Right lobe of liver (tissue), 4 donors: Measurements from ENCODE around the gene CSTB.

Experiments used
- POLR2A ChIP-seq: fragments of 450-650 bp; IDR thresholded peaks from one replicate; pipeline ENCODE4 v1.6.1; 2017; ENCODE audit warnings: antibody characterized with exemption, mild to moderate bottlenecking
- TF ChIP-seq, protein P1 (sequence below), 4 donors: fragments of 200-600 bp in 3 of 4; fragments of 450-650 bp in 1 of 4; IDR thresholded peaks; one replicate each; pipeline versions ENCODE4 v1.5.1 to v1.8.0; 2016 to 2022; ENCODE audit warnings: antibody characterized with exemption in 4 of 4, mild to moderate bottlenecking in 2 of 4
- donor health status: DM: no; HTN: no; CAD: no.
- donor health status: DM: no; HTN: no; CAD: no.
- donor health status: DM: no; HTN: yes; CAD: no.

DNA sequence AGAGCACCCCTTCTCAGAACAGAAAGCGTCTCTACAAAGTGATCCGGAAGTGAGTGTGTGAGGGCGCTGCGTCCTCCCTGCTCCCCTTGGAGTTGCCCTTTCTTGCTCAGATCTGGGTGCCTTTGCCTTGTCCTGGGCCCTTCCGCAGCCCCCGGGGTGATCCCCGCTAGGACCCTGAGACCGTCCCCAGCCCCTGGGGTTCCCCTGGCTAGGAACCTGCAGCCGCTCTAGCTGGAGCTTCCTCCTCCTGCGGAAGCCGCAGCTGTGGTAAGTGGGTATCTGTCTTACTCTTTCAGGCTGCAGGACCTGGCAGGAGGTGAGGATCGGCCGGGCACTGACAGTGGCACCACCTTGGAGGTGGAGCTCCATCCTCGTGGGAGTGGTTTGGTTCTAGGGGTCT lies 24.5 kb upstream of the CSTB start:
- TF ChIP-seq, protein P1, sequence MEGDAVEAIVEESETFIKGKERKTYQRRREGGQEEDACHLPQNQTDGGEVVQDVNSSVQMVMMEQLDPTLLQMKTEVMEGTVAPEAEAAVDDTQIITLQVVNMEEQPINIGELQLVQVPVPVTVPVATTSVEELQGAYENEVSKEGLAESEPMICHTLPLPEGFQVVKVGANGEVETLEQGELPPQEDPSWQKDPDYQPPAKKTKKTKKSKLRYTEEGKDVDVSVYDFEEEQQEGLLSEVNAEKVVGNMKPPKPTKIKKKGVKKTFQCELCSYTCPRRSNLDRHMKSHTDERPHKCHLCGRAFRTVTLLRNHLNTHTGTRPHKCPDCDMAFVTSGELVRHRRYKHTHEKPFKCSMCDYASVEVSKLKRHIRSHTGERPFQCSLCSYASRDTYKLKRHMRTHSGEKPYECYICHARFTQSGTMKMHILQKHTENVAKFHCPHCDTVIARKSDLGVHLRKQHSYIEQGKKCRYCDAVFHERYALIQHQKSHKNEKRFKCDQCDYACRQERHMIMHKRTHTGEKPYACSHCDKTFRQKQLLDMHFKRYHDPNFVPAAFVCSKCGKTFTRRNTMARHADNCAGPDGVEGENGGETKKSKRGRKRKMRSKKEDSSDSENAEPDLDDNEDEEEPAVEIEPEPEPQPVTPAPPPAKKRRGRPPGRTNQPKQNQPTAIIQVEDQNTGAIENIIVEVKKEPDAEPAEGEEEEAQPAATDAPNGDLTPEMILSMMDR (IDR thresholded peaks at IDR 0.05), result no peak
- TF ChIP-seq POLR2A, result no peak
